ENCODE results near the gene CRKL. TPM values are rescaled to one million over a fixed set of nuclear protein-coding genes. Genes with fewer than 3 reads are reported as not detected.
"Not testable (repeated sequence)": the region's sequence is repeated elsewhere in the genome, so short reads cannot be mapped to it uniquely, and the experiment has no call there.

Gene CRKL
- total RNA-seq, 1 experiment from 2014 or later = 33.9 TPM

GRCh38 chr22:20899827-20900423 lies 17.3 kb upstream of the CRKL start:
- in situ Hi-C loops (cut with HindIII; ENCODE audit: low sequenced_read_pairs) = no loop called here

GRCh38 chr22:20901093-20902033 lies 15.8 kb upstream of the CRKL start:
- in situ Hi-C loops (cut with HindIII; ENCODE audit: low sequenced_read_pairs) = not testable (repeated sequence)

More at GRCh38 chr22:20899827-20900423, 17.3 kb upstream of the CRKL start:
- DNase-seq (ENCODE audit: low spot score) = no peak

GRCh38 chr22:20903093-20903492 lies 14.1 kb upstream of the CRKL start:
- no peak for DNase-seq (ENCODE audit: low spot score)
- in situ Hi-C loops (cut with HindIII; ENCODE audit: low sequenced_read_pairs) = no loop called here

More at GRCh38 chr22:20901093-20902033, 15.8 kb upstream of the CRKL start:
- DNase-seq (ENCODE audit: low spot score) = not testable (repeated sequence)

- in situ Hi-C loops (cut with HindIII; ENCODE audit: low sequenced_read_pairs) = no loop called here
- no peak for DNase-seq (ENCODE audit: low spot score)
Measured at GRCh38 chr22:20904008-20904979, 12.9 kb upstream of the CRKL start.

- no peak for DNase-seq (ENCODE audit: low spot score)
- in situ Hi-C loops (cut with HindIII; ENCODE audit: low sequenced_read_pairs) = no loop called here
Measured at GRCh38 chr22:20904980-20905355, 12.2 kb upstream of the CRKL start.

- in situ Hi-C loops (cut with HindIII; ENCODE audit: low sequenced_read_pairs) = no loop called here
- peak; percentile 78 for DNase-seq (ENCODE audit: low spot score)
Measured at GRCh38 chr22:20905415-20906386, 11.5 kb upstream of the CRKL start.

- in situ Hi-C loops (cut with HindIII; ENCODE audit: low sequenced_read_pairs) = no loop called here
- DNase-seq (ENCODE audit: low spot score) = no peak
Measured at GRCh38 chr22:20906387-20906767, 10.8 kb upstream of the CRKL start.

- DNase-seq (ENCODE audit: low spot score); in situ Hi-C loops (cut with HindIII; ENCODE audit: low sequenced_read_pairs): not testable (repeated sequence)
Measured at GRCh38 chr22:20908717-20909116, 8.5 kb upstream of the CRKL start.

GRCh38 chr22:20909543-20910303 lies 7.5 kb upstream of the CRKL start:
- in situ Hi-C loops (cut with HindIII; ENCODE audit: low sequenced_read_pairs) = no loop called here
- no peak for DNase-seq (ENCODE audit: low spot score)

- in situ Hi-C loops (cut with HindIII; ENCODE audit: low sequenced_read_pairs) = no loop called here
- DNase-seq (ENCODE audit: low spot score) = no peak
Measured at GRCh38 chr22:20912494-20912893, 4.7 kb upstream of the CRKL start.

- no peak for DNase-seq (ENCODE audit: low spot score)
- in situ Hi-C loops (cut with HindIII; ENCODE audit: low sequenced_read_pairs) = no loop called here
Measured at GRCh38 chr22:20918663-20919218, 1.5 kb downstream of the CRKL start.

GRCh38 chr22:20919718-20920117 lies 2.5 kb downstream of the CRKL start:
- in situ Hi-C loops (cut with HindIII; ENCODE audit: low sequenced_read_pairs) = no loop called here
- no peak for DNase-seq (ENCODE audit: low spot score)

GRCh38 chr22:20920881-20921203 lies 3.6 kb downstream of the CRKL start:
- DNase-seq (ENCODE audit: low spot score) = no peak

GRCh38 chr22:20922141-20922751 lies 5.0 kb downstream of the CRKL start:
- in situ Hi-C loops (cut with HindIII; ENCODE audit: low sequenced_read_pairs) = no loop called here
- DNase-seq (ENCODE audit: low spot score) = no peak

More at GRCh38 chr22:20920881-20921203, 3.6 kb downstream of the CRKL start:
- in situ Hi-C loops (cut with HindIII; ENCODE audit: low sequenced_read_pairs) = no loop called here

GRCh38 chr22:20926243-20926642 lies 9.0 kb downstream of the CRKL start:
- in situ Hi-C loops (cut with HindIII; ENCODE audit: low sequenced_read_pairs) = no loop called here

GRCh38 chr22:20927940-20928572 lies 10.8 kb downstream of the CRKL start:
- DNase-seq (ENCODE audit: low spot score) = no peak
- in situ Hi-C loops (cut with HindIII; ENCODE audit: low sequenced_read_pairs) = no loop called here

More at GRCh38 chr22:20926243-20926642, 9.0 kb downstream of the CRKL start:
- no peak for DNase-seq (ENCODE audit: low spot score)

- in situ Hi-C loops (cut with HindIII; ENCODE audit: low sequenced_read_pairs) = no loop called here
- no peak for DNase-seq (ENCODE audit: low spot score)
Measured at GRCh38 chr22:20928573-20928967, 11.4 kb downstream of the CRKL start.

Measured in G401 (cell line).